ENCODE results near the gene TCN2. TPM values are rescaled to one million over a fixed set of nuclear protein-coding genes. Genes with fewer than 3 reads are reported as not detected.

Gene TCN2
- total and polyA plus RNA-seq, 10 of the 15 experiments (the other 5 are each of a cell fraction or from before 2014, with no cell fraction given), result 5.4 to 21.8 (median 11.0) TPM

GRCh38 chr22:30573594-30574094 lies 33.3 kb upstream of the TCN2 start:
- POLR2A ChIA-PET, result no interaction called here
- SMC1A ChIA-PET (ENCODE audit: uncharacterized antibody, unreplicated experiment), result no interaction called here
- 59% methylated on average over 7 of the region's 7 CpGs for WGBS (ENCODE audit: insufficient coverage, insufficient replicate concordance, low lambda C conversion rate, missing lambda C conversion rate)
- H3K36me3 ChIP-seq (ENCODE audit: control insufficient read depth in 2 of 2, insufficient read depth in 2 of 2, low read length in 1 of 2), result peaks cover 7% of the 10 kb centered on the region in 2 experiments
- no peaks in the 10 kb centered on the region; the same call in 1 of the 2 replicates for H4K20me1 ChIP-seq (ENCODE audit: control insufficient read depth, insufficient read depth)
- intact Hi-C loops (cut with micrococcal nuclease; ENCODE audit: unreplicated experiment) (no loop called here), in situ Hi-C loops (cut with MboI) (no loop called here)
- H3K79me2 ChIP-seq (ENCODE audit: control insufficient read depth, insufficient read depth, low read length), result no peaks in the 10 kb centered on the region
- DNase-seq (ENCODE audit: low read depth, low spot score), result no peak
- RAD21 ChIA-PET (ENCODE audit: unreplicated experiment), result no interaction called here
- no peak overlapping the region for H2AFZ ChIP-seq (ENCODE audit: control insufficient read depth, low read depth, low read length)
- no peaks in the 10 kb centered on the region for H3K27me3 ChIP-seq (replicated peaks in 1 of 2; ENCODE audit: control insufficient read depth in 2 of 2, insufficient read depth in 2 of 2, low read length in 1 of 2)
- no peaks in the 10 kb centered on the region for H3K4me1 ChIP-seq (ENCODE audit: control insufficient read depth, insufficient read depth, low read length)
- H3K9me3 ChIP-seq (replicated peaks; ENCODE audit: control insufficient read depth, insufficient read depth, low read length), result no peaks in the 10 kb centered on the region
- TF ChIP-seq ZBTB4 (CRISPR knock-in tag; IDR thresholded peaks at IDR 0.05), result no peak
- TF ChIP-seq E4F1 (IDR thresholded peaks at IDR 0.05; ENCODE audit: borderline replicate concordance, partially characterized antibody), result no peak
- TF ChIP-seq BHLHE40 (IDR thresholded peaks at IDR 0.05; ENCODE audit: borderline replicate concordance in 1 of 2, low read depth in 2 of 2, low read length in 1 of 2), result no peak
- no peak for TF ChIP-seq GABPA (IDR thresholded peaks at IDR 0.05; ENCODE audit: low read depth)
- no peak for TF ChIP-seq CUX1 (IDR thresholded peaks at IDR 0.05; ENCODE audit: insufficient replicate concordance, low read depth, low read length)
- no peak for TF ChIP-seq LARP7 (IDR thresholded peaks at IDR 0.05)
- no peak for TF ChIP-seq RB1 (IDR thresholded peaks at IDR 0.05; ENCODE audit: borderline replicate concordance)
- no peak for TF ChIP-seq KAT2A (conservative IDR thresholded peaks at IDR 0.05; ENCODE audit: control insufficient read depth, low read depth, low read length)
- TF ChIP-seq YBX1 (IDR thresholded peaks at IDR 0.05), result no peak
- ATAC-seq, result peak; percentile 28; the same call in 2 of the 3 replicates
- no peak overlapping the region for H3K4me2 ChIP-seq (ENCODE audit: control insufficient read depth, insufficient read depth)
- H3K4me3 ChIP-seq, result no peak overlapping the region
- H3K27ac ChIP-seq (ENCODE audit: control insufficient read depth, insufficient read depth), result no peak overlapping the region
- no peak overlapping the region for H3K9ac ChIP-seq (ENCODE audit: control insufficient read depth, insufficient read depth, low read length)
- CTCF ChIA-PET, result no interaction called here
- FAIRE-seq, result no peak
- BruUV-seq (replicated peaks), result no TSS peak

Data from GM12878 (cell line).